GM12878 (cell line): ENCODE data around the gene CSK. TPM values are rescaled to one million over a fixed set of nuclear protein-coding genes. Genes with fewer than 3 reads are reported as not detected.

Experiments
- ATAC-seq: fragments of 200-7000 bp; cut with Tn5 transposase; 3 replicates; pipeline ENCODE4 v1.9.1; 2020; ENCODE audit warnings: mild to moderate bottlenecking, moderate library complexity
- BruUV-seq: library from RNA; stranded (reverse); fragments of 400-500 nt; replicated peaks from 2 replicates; lab custom pipeline; 2021; lab: Mats Ljungman, UMichigan
- CTCF ChIA-PET: fragments of 300-600 bp; sonication (Branson Sonifier 250); formaldehyde crosslinking; extraction: SDS; loops from one replicate; lab custom pipeline; 2021; ENCODE audit warnings: inconsistent platforms; lab: Yijun Ruan, JAX
- POLR2A ChIA-PET: fragments of 350-600 bp; formaldehyde crosslinking; extraction: SDS; loops from one replicate; lab custom pipeline; 2021; ENCODE audit warnings: inconsistent platforms; lab: Charles Lee
- RAD21 ChIA-PET: fragments of 300-600 bp; sonication (Branson Sonifier 250); formaldehyde crosslinking; loops from one replicate; lab custom pipeline; 2023; ENCODE audit warnings: antibody characterized with exemption; ENCODE audit not compliant: unreplicated experiment; lab: Charles Lee
- SMC1A ChIA-PET: fragments of 300-600 bp; sonication (Branson Sonifier 250); formaldehyde crosslinking; loops from one replicate; lab custom pipeline; 2023; ENCODE audit not compliant: unreplicated experiment, uncharacterized antibody; lab: Charles Lee
- DNase-seq: peaks from one replicate; pipeline ENCODE4 v3.0.0-alpha.2; 2011; ENCODE audit warnings: low read depth, low spot score
- FAIRE-seq: peaks from 3 replicates; lab custom pipeline; 2011; peaks lifted over from hg19 to GRCh38; lab: Jason Lieb, UNC
- H2AFZ ChIP-seq: 2 replicates; pipeline ENCODE4 v1.6.0; 2011; ENCODE audit warnings: low read depth, low read length, control low read depth; ENCODE audit not compliant: control insufficient read depth
- H3K27ac ChIP-seq: 2 replicates; pipeline ENCODE4 v1.5.1; 2011; ENCODE audit warnings: control low read depth; ENCODE audit not compliant: control insufficient read depth, insufficient read depth
- H3K27me3 ChIP-seq, 2 experiments: replicated peaks in 1 of 2; 2 replicates each; pipeline versions ENCODE4 v1.6.0 to v1.6.1; 2011; ENCODE audit warnings: low read length in 1 of 2; ENCODE audit not compliant: control insufficient read depth in 2 of 2, insufficient read depth in 2 of 2
- H3K36me3 ChIP-seq, 2 experiments: 2 replicates each; pipeline ENCODE4 v1.5.1; 2011; ENCODE audit warnings: low read length in 1 of 2; ENCODE audit not compliant: control insufficient read depth in 2 of 2, insufficient read depth in 2 of 2
- H3K4me1 ChIP-seq: 2 replicates; pipeline ENCODE4 v1.6.1; 2011; ENCODE audit warnings: mild to moderate bottlenecking, low read length, moderate library complexity, mixed read lengths; ENCODE audit not compliant: control insufficient read depth, insufficient read depth
- H3K4me2 ChIP-seq: 2 replicates; pipeline ENCODE4 v1.6.0; 2011; ENCODE audit warnings: control low read depth; ENCODE audit not compliant: control insufficient read depth, insufficient read depth
- H3K4me3 ChIP-seq: fragments of 200-600 bp; sonication (generic); 2 replicates; pipeline ENCODE4 v1.5.1; 2016
- H3K79me2 ChIP-seq: 2 replicates; pipeline ENCODE4 v1.6.0; 2011; ENCODE audit warnings: low read length; ENCODE audit not compliant: control insufficient read depth, insufficient read depth
- H3K9ac ChIP-seq: 2 replicates; pipeline ENCODE4 v1.8.0; 2011; ENCODE audit warnings: low read length, control low read depth, mixed read lengths; ENCODE audit not compliant: control insufficient read depth, insufficient read depth
- H3K9me3 ChIP-seq: replicated peaks from 3 replicates; pipeline ENCODE4 v1.5.1; 2011; ENCODE audit warnings: mild to moderate bottlenecking, low read length; ENCODE audit not compliant: control insufficient read depth, insufficient read depth
- H4K20me1 ChIP-seq: 2 replicates; pipeline ENCODE4 v1.6.0; 2011; ENCODE audit not compliant: control insufficient read depth, insufficient read depth
- POLR2A ChIP-seq: IDR thresholded peaks from 2 replicates; pipeline ENCODE4 v1.6.1; 2011; ENCODE audit warnings: low read depth, mild to moderate bottlenecking, low read length
- SP1 ChIP-seq: IDR thresholded peaks from one replicate; pipeline ENCODE4 v1.6.1; 2011; ENCODE audit warnings: low read depth, low read length
- WGBS: methylation state at CpG from one replicate; pipeline ENCODE4 v1.1.6; 2016; ENCODE audit warnings: low lambda C conversion rate; ENCODE audit not compliant: insufficient replicate concordance, insufficient coverage; ENCODE audit errors: missing lambda C conversion rate; 5-methylcytosine and 5-hydroxymethylcytosine counted together
- in situ Hi-C: fragments of 300-500 bp; cut with MboI; formaldehyde crosslinking; loops from 9 replicates; pipeline ENCODE4 v1.14.3; 2018; ENCODE audit warnings: mixed read lengths
- intact Hi-C: fragments of 100-400 bp; cut with micrococcal nuclease; formaldehyde crosslinking; loops from one replicate; pipeline ENCODE4 v1.14.2; 2022; ENCODE audit not compliant: unreplicated experiment
- microRNA-seq: library from miRNA; unstranded; fragments of <30 nt; microRNA quantifications from one replicate; pipeline ENCODE4, GENCODE V29; 2018
- polyA plus RNA-seq, 11 experiments: library from polyadenylated mRNA; depleted of rRNA in 4 of 11; unstranded in 6 of 11; stranded (reverse) in 5 of 11; fragments of >200 nt; fragmentation: Nextera tagmentation in 4 of 11; fragmentation: Illumina TruSeq in 1 of 11; extraction: Ambion mirVana in 4 of 11; extraction: Trizol in 1 of 11; gene quantifications; 1 replicate in 1 of 11; 2 replicates in 10 of 11; pipeline versions ENCODE4 v1.2.1 to v1.2.3, GENCODE V29; 2011 to 2016; ENCODE audit warnings: inconsistent platforms in 2 of 11, missing spikeins in 2 of 11, low read depth in 1 of 11
- small RNA-seq: library from RNA; depleted of rRNA; stranded (forward); fragments of <200 nt; gene quantifications from one replicate; pipeline ENCODE3, GENCODE V24; 2014
- total RNA-seq, 4 experiments: library from RNA; depleted of rRNA in 3 of 4; stranded (reverse); fragments of >200 nt in 3 of 4; fragmentation: Illumina TruSeq in 1 of 4; extraction: Trizol in 1 of 4; gene quantifications; 2 replicates each; pipeline versions ENCODE4 v1.2.1 to v1.2.3, GENCODE V29; 2013 to 2021

The CSK gene
- total and polyA plus RNA-seq, 10 of the 15 experiments (the other 5 are each of a cell fraction or from before 2014, with no cell fraction given) = 3.4 to 327 (median 75.8) TPM

- Histone ChIP-seq H3K4me2 (no peak overlapping the region), H3K9me3 (no peaks in the 10 kb centered on the region), H3K79me2 (peaks cover 10% of the 10 kb centered on the region), H3K27me3 (no peaks in the 10 kb centered on the region), H4K20me1 (no peaks in the 10 kb centered on the region), H3K27ac (no peak overlapping the region), H2AFZ (no peak overlapping the region), H3K4me3 (no peak overlapping the region), H3K9ac (no peak overlapping the region), H3K4me1 (peaks cover 19% of the 10 kb centered on the region), H3K36me3 (peaks cover 33 to 42% of the 10 kb centered on the region in 2 experiments; a peak in 3 of 4 replicates)
- ChIA-PET RAD21 (no interaction called here), POLR2A (no interaction called here), SMC1A (no interaction called here), CTCF (interaction anchor here (0.7 to 4.2 kb wide), 3 partner anchors 9 to 81 kb away, joined by 4 to 18 read pairs (median 4); partner anchors contain the start of gene ULK3)
- no TSS peak for BruUV-seq
- no peak for FAIRE-seq
- ATAC-seq = no peak
- DNase-seq = no peak
- over 99% methylated on average over 7 of the region's 7 CpGs for WGBS
- intact Hi-C loops = no loop called here
- no peak for TF ChIP-seq SP1
- 0 out of 2 replicates have a peak, but pooled peaks have one; percentile 6 for TF ChIP-seq POLR2A
- in situ Hi-C loops = no loop called here
Observed at GRCh38 chr15:74851960-74852359, 70.1 kb downstream of the CSK start.

Small RNAs within 50 kb of the gene (microRNA-seq; reads per million reads assigned to microRNA genes)
- gene MIR4513 (3.6 reads per million, percentile 21 among the genes with 10 or more reads in this experiment), gene MIR6882 (2.4 reads per million, percentile 9 among the genes with 10 or more reads in this experiment)

Small RNAs within 50 kb of the gene (small RNA-seq; reads per million reads assigned to genes)
- not detected for gene CPLX3
- gene MIR4513 = 1.5 reads per million, percentile 50 among the genes with 10 or more reads in this experiment
- 0.74 reads per million, percentile 21 among the genes with 10 or more reads in this experiment for gene MIR6882

Other genes with a start within 250 kb of the CSK start
Only the 7 nearest of the 15 such genes appear.
- gene EDC3, start 86.1 kb upstream of the CSK start, total RNA-seq (2014; rRNA removed) = 15.4 and 16.3 TPM in 2 replicates
- 11.7 and 11.8 TPM in 2 replicates for gene EDC3, start 86.1 kb upstream of the CSK start, total RNA-seq (2014; rRNA removed; fragmentation: Illumina TruSeq; extraction: Trizol)
- 43.6 and 48.4 TPM in 2 replicates for gene EDC3, start 86.1 kb upstream of the CSK start, total RNA-seq (2021)
- gene EDC3, start 86.1 kb upstream of the CSK start, polyA plus RNA-seq (2011; rRNA removed) = 32.6 and 46.9 TPM in 2 replicates
- gene EDC3, start 86.1 kb upstream of the CSK start, polyA plus RNA-seq (2014; fragmentation: Illumina TruSeq; extraction: Trizol) = 43.1 and 45.8 TPM in 2 replicates
- gene EDC3, start 86.1 kb upstream of the CSK start, polyA plus RNA-seq (2014; fragmentation: Nextera tagmentation; extraction: Ambion mirVana) = 10 to 100 TPM; 16.0 to 18.5 TPM
- gene EDC3, start 86.1 kb upstream of the CSK start, polyA plus RNA-seq (2014; rRNA removed) = 33.6 and 34.2 TPM in 2 replicates
- gene EDC3, start 86.1 kb upstream of the CSK start, polyA plus RNA-seq (2016; fragmentation: Nextera tagmentation; extraction: Ambion mirVana) = 10 to 100 TPM; 36.5 to 39.6 TPM
- gene CYP1A1, start 56.6 kb upstream of the CSK start, total RNA-seq (2014; rRNA removed) = 0.28 TPM in 1 of 2 replicates, not detected in the other
- gene CYP1A1, start 56.6 kb upstream of the CSK start, total RNA-seq (2014; rRNA removed; fragmentation: Illumina TruSeq; extraction: Trizol) = 0.09 TPM in 1 of 2 replicates, not detected in the other
- gene CYP1A1, start 56.6 kb upstream of the CSK start, total RNA-seq (2021) = not detected in 2 replicates
- gene CYP1A1, start 56.6 kb upstream of the CSK start, polyA plus RNA-seq (2011; rRNA removed) = 0.05 and 0.29 TPM in 2 replicates
- 0.04 TPM in 1 of 2 replicates, not detected in the other for gene CYP1A1, start 56.6 kb upstream of the CSK start, polyA plus RNA-seq (2014; fragmentation: Illumina TruSeq; extraction: Trizol)
- gene CYP1A1, start 56.6 kb upstream of the CSK start, polyA plus RNA-seq (2014; fragmentation: Nextera tagmentation; extraction: Ambion mirVana) = not detected
- gene CYP1A1, start 56.6 kb upstream of the CSK start, polyA plus RNA-seq (2014; rRNA removed) = 0.04 and 0.22 TPM in 2 replicates
- gene CYP1A1, start 56.6 kb upstream of the CSK start, polyA plus RNA-seq (2016; fragmentation: Nextera tagmentation; extraction: Ambion mirVana) = under 1 TPM in 1 of 2 experiments, not detected in 1; 0.71 TPM
- gene CYP1A2, start 33.2 kb upstream of the CSK start, total RNA-seq (2014; rRNA removed) = not detected in 2 replicates
- not detected in 2 replicates for gene CYP1A2, start 33.2 kb upstream of the CSK start, total RNA-seq (2014; rRNA removed; fragmentation: Illumina TruSeq; extraction: Trizol)
- not detected in 2 replicates for gene CYP1A2, start 33.2 kb upstream of the CSK start, total RNA-seq (2021)
- gene CYP1A2, start 33.2 kb upstream of the CSK start, polyA plus RNA-seq (2011; rRNA removed) = 0.03 TPM in 1 of 2 replicates, not detected in the other
- not detected in 2 replicates for gene CYP1A2, start 33.2 kb upstream of the CSK start, polyA plus RNA-seq (2014; fragmentation: Illumina TruSeq; extraction: Trizol)
- gene CYP1A2, start 33.2 kb upstream of the CSK start, polyA plus RNA-seq (2014; fragmentation: Nextera tagmentation; extraction: Ambion mirVana) = not detected
- gene CYP1A2, start 33.2 kb upstream of the CSK start, polyA plus RNA-seq (2014; rRNA removed) = not detected in 2 replicates
- gene CYP1A2, start 33.2 kb upstream of the CSK start, polyA plus RNA-seq (2016; fragmentation: Nextera tagmentation; extraction: Ambion mirVana) = under 1 TPM; 0.05 to 0.09 TPM
- gene LMAN1L, start 30.8 kb downstream of the CSK start, total RNA-seq (2014; rRNA removed) = not detected in 2 replicates
- gene LMAN1L, start 30.8 kb downstream of the CSK start, total RNA-seq (2014; rRNA removed; fragmentation: Illumina TruSeq; extraction: Trizol) = not detected in 2 replicates
- not detected in 2 replicates for gene LMAN1L, start 30.8 kb downstream of the CSK start, total RNA-seq (2021)
- gene LMAN1L, start 30.8 kb downstream of the CSK start, polyA plus RNA-seq (2011; rRNA removed) = not detected in 2 replicates
- gene LMAN1L, start 30.8 kb downstream of the CSK start, polyA plus RNA-seq (2014; fragmentation: Illumina TruSeq; extraction: Trizol) = not detected in 2 replicates
- not detected for gene LMAN1L, start 30.8 kb downstream of the CSK start, polyA plus RNA-seq (2014; fragmentation: Nextera tagmentation; extraction: Ambion mirVana)
- not detected in 2 replicates for gene LMAN1L, start 30.8 kb downstream of the CSK start, polyA plus RNA-seq (2014; rRNA removed)
- not detected for gene LMAN1L, start 30.8 kb downstream of the CSK start, polyA plus RNA-seq (2016; fragmentation: Nextera tagmentation; extraction: Ambion mirVana)
- gene CPLX3, start 44.5 kb downstream of the CSK start, total RNA-seq (2014; rRNA removed) = 0.11 TPM in 1 of 2 replicates, not detected in the other
- not detected in 2 replicates for gene CPLX3, start 44.5 kb downstream of the CSK start, total RNA-seq (2014; rRNA removed; fragmentation: Illumina TruSeq; extraction: Trizol)
- not detected in 2 replicates for gene CPLX3, start 44.5 kb downstream of the CSK start, total RNA-seq (2021)
- gene CPLX3, start 44.5 kb downstream of the CSK start, polyA plus RNA-seq (2011; rRNA removed) = not detected in 2 replicates
- not detected in 2 replicates for gene CPLX3, start 44.5 kb downstream of the CSK start, polyA plus RNA-seq (2014; fragmentation: Illumina TruSeq; extraction: Trizol)
- gene CPLX3, start 44.5 kb downstream of the CSK start, polyA plus RNA-seq (2014; fragmentation: Nextera tagmentation; extraction: Ambion mirVana) = under 1 TPM in 1 of 2 experiments, not detected in 1; 0.02 TPM
- 0.04 TPM in 1 of 2 replicates, not detected in the other for gene CPLX3, start 44.5 kb downstream of the CSK start, polyA plus RNA-seq (2014; rRNA removed)
- not detected for gene CPLX3, start 44.5 kb downstream of the CSK start, polyA plus RNA-seq (2016; fragmentation: Nextera tagmentation; extraction: Ambion mirVana)
- gene ULK3, start 61.1 kb downstream of the CSK start, total RNA-seq (2014; rRNA removed) = 28.2 and 29.4 TPM in 2 replicates
- gene ULK3, start 61.1 kb downstream of the CSK start, total RNA-seq (2014; rRNA removed; fragmentation: Illumina TruSeq; extraction: Trizol) = 12.3 and 14.1 TPM in 2 replicates
- gene ULK3, start 61.1 kb downstream of the CSK start, total RNA-seq (2021) = 27.8 and 31.9 TPM in 2 replicates
- 29.7 and 38.8 TPM in 2 replicates for gene ULK3, start 61.1 kb downstream of the CSK start, polyA plus RNA-seq (2011; rRNA removed)
- 19.9 and 25.4 TPM in 2 replicates for gene ULK3, start 61.1 kb downstream of the CSK start, polyA plus RNA-seq (2014; fragmentation: Illumina TruSeq; extraction: Trizol)
- 1 to 10 TPM in 1 of 2 experiments, under 1 TPM in 1; 0.64 to 1.4 TPM for gene ULK3, start 61.1 kb downstream of the CSK start, polyA plus RNA-seq (2014; fragmentation: Nextera tagmentation; extraction: Ambion mirVana)
- 35.3 and 38.9 TPM in 2 replicates for gene ULK3, start 61.1 kb downstream of the CSK start, polyA plus RNA-seq (2014; rRNA removed)
- 10 to 100 TPM; 26.2 to 28.1 TPM for gene ULK3, start 61.1 kb downstream of the CSK start, polyA plus RNA-seq (2016; fragmentation: Nextera tagmentation; extraction: Ambion mirVana)
- gene SCAMP2, start 91.3 kb downstream of the CSK start, total RNA-seq (2014; rRNA removed) = 51.2 and 54.8 TPM in 2 replicates
- gene SCAMP2, start 91.3 kb downstream of the CSK start, total RNA-seq (2014; rRNA removed; fragmentation: Illumina TruSeq; extraction: Trizol) = 33.4 and 34.2 TPM in 2 replicates
- gene SCAMP2, start 91.3 kb downstream of the CSK start, total RNA-seq (2021) = 98.5 and 101 TPM in 2 replicates
- 30.8 and 117 TPM in 2 replicates for gene SCAMP2, start 91.3 kb downstream of the CSK start, polyA plus RNA-seq (2011; rRNA removed)
- 112 and 114 TPM in 2 replicates for gene SCAMP2, start 91.3 kb downstream of the CSK start, polyA plus RNA-seq (2014; fragmentation: Illumina TruSeq; extraction: Trizol)
- 10 to 100 TPM; 10.9 to 22.5 TPM for gene SCAMP2, start 91.3 kb downstream of the CSK start, polyA plus RNA-seq (2014; fragmentation: Nextera tagmentation; extraction: Ambion mirVana)
- 98.4 and 118 TPM in 2 replicates for gene SCAMP2, start 91.3 kb downstream of the CSK start, polyA plus RNA-seq (2014; rRNA removed)
- 100 to 1,000 TPM; 156 to 158 TPM for gene SCAMP2, start 91.3 kb downstream of the CSK start, polyA plus RNA-seq (2016; fragmentation: Nextera tagmentation; extraction: Ambion mirVana)